ENCODE measurements around the gene GLP1R. TPM values are rescaled to one million over a fixed set of nuclear protein-coding genes. Genes with fewer than 3 reads are reported as not detected.

Gene GLP1R
- total RNA-seq, 1 donor from 2014 or later, result 3.9 TPM

GRCh38 chr6:39077882-39078594 lies 29.5 kb downstream of the GLP1R start:
- H3K27ac Mint-ChIP-seq, result no peak overlapping the region
- DNase-seq (ENCODE audit: low spot score, unreplicated experiment), result no peak
- no peaks in the 10 kb centered on the region for H3K9me3 Mint-ChIP-seq (ENCODE audit: low read depth)
- no peaks in the 10 kb centered on the region for H3K36me3 Mint-ChIP-seq (ENCODE audit: insufficient read depth)
- peaks cover 2% of the 10 kb centered on the region for H3K4me1 Mint-ChIP-seq (ENCODE audit: low read depth)
- H3K27me3 Mint-ChIP-seq, result peaks cover 9% of the 10 kb centered on the region
- no peak overlapping the region for H3K4me3 Mint-ChIP-seq (ENCODE audit: low read depth)
- no peak for TF ChIP-seq CTCF (IDR thresholded peaks at IDR 0.05; ENCODE audit: unreplicated experiment)

- H3K27me3 Mint-ChIP-seq, result peaks cover 4% of the 10 kb centered on the region
- no peaks in the 10 kb centered on the region for H3K9me3 Mint-ChIP-seq (ENCODE audit: low read depth)
- no peak overlapping the region for H3K27ac Mint-ChIP-seq
- H3K4me1 Mint-ChIP-seq (ENCODE audit: low read depth), result peaks cover 2% of the 10 kb centered on the region
- no peaks in the 10 kb centered on the region for H3K36me3 Mint-ChIP-seq (ENCODE audit: insufficient read depth)
- no peak for TF ChIP-seq CTCF (IDR thresholded peaks at IDR 0.05; ENCODE audit: unreplicated experiment)
- DNase-seq (ENCODE audit: low spot score, unreplicated experiment), result no peak
- no peak overlapping the region for H3K4me3 Mint-ChIP-seq (ENCODE audit: low read depth)
Measured at GRCh38 chr6:39078695-39079094, 30.1 kb downstream of the GLP1R start.

GRCh38 chr6:39079197-39080125 lies 30.9 kb downstream of the GLP1R start:
- no peak for DNase-seq (ENCODE audit: low spot score, unreplicated experiment)
- Mint-ChIP-seq H3K27ac (no peak overlapping the region), H3K9me3 (ENCODE audit: low read depth) (no peaks in the 10 kb centered on the region), H3K4me3 (ENCODE audit: low read depth) (no peak overlapping the region), H3K36me3 (ENCODE audit: insufficient read depth) (no peaks in the 10 kb centered on the region), H3K4me1 (ENCODE audit: low read depth) (peaks cover 2% of the 10 kb centered on the region), H3K27me3 (peaks cover 3% of the 10 kb centered on the region)
- TF ChIP-seq CTCF (IDR thresholded peaks at IDR 0.05; ENCODE audit: unreplicated experiment), result no peak

GRCh38 chr6:39080246-39080875 lies 31.8 kb downstream of the GLP1R start:
- no peak for TF ChIP-seq CTCF (IDR thresholded peaks at IDR 0.05; ENCODE audit: unreplicated experiment)
- Mint-ChIP-seq H3K9me3 (ENCODE audit: low read depth) (no peaks in the 10 kb centered on the region), H3K4me1 (ENCODE audit: low read depth) (peaks cover 2% of the 10 kb centered on the region), H3K27ac (no peak overlapping the region), H3K4me3 (ENCODE audit: low read depth) (no peak overlapping the region), H3K27me3 (peaks cover under 1% of the 10 kb centered on the region), H3K36me3 (ENCODE audit: insufficient read depth) (no peaks in the 10 kb centered on the region)
- no peak for DNase-seq (ENCODE audit: low spot score, unreplicated experiment)

GRCh38 chr6:39082310-39082709 lies 33.7 kb downstream of the GLP1R start:
- no peaks in the 10 kb centered on the region for H3K9me3 Mint-ChIP-seq (ENCODE audit: low read depth)
- H3K4me3 Mint-ChIP-seq (ENCODE audit: low read depth), result no peak overlapping the region
- H3K36me3 Mint-ChIP-seq (ENCODE audit: insufficient read depth), result no peaks in the 10 kb centered on the region
- H3K27me3 Mint-ChIP-seq, result peaks cover 19% of the 10 kb centered on the region
- H3K4me1 Mint-ChIP-seq (ENCODE audit: low read depth), result no peaks in the 10 kb centered on the region
- TF ChIP-seq CTCF (IDR thresholded peaks at IDR 0.05; ENCODE audit: unreplicated experiment), result no peak
- no peak for DNase-seq (ENCODE audit: low spot score, unreplicated experiment)
- no peak overlapping the region for H3K27ac Mint-ChIP-seq
